ENCODE measurements around the gene CCNA1. TPM values are rescaled to one million over a fixed set of nuclear protein-coding genes. Genes with fewer than 3 reads are reported as not detected.

The CCNA1 gene
- total and polyA plus RNA-seq, 8 donors, result 0.12 to 0.19 TPM; not detected in 6

- WGBS, 2 donors, result 60 to 80% methylated on average over 4 of the region's 4 CpGs
- no peak for FAIRE-seq
- intact Hi-C loops (cut with DNase I), result no loop called here
These were observed 4.5 kb downstream of the CCNA1 start for GRCh38 chr13:36436811-36437210.

GRCh38 chr13:36438594-36439483, 6.5 kb downstream of the CCNA1 start:
- Histone ChIP-seq H3K27ac (no peak overlapping the region), H3K4me3 (no peak overlapping the region), H3K36me3 (no peaks in the 10 kb centered on the region), H3K4me1 (no peaks in the 10 kb centered on the region), H3K9me3 (no peaks in the 10 kb centered on the region), H3K27me3 (no peaks in the 10 kb centered on the region)
- no peak for DNase-seq
- TF ChIP-seq CTCF (IDR thresholded peaks at IDR 0.05), result no peak
- no peak for FAIRE-seq
- WGBS, 2 donors, result 63 to 74% methylated on average over 6 of the region's 6 CpGs
- intact Hi-C loops (cut with DNase I), result no loop called here
- ATAC-seq, result no peak

More at GRCh38 chr13:36436811-36437210, 4.5 kb downstream of the CCNA1 start:
- no peak for DNase-seq
- Histone ChIP-seq H3K36me3 (no peaks in the 10 kb centered on the region), H3K27ac (no peak overlapping the region), H3K27me3 (peaks cover 0 to 1% (median 0%) of the 10 kb centered on the region in 4 donors), H3K9me3 (no peaks in the 10 kb centered on the region), H3K4me3 (no peak overlapping the region), H3K4me1 (peaks cover 0 to 3% (median 2%) of the 10 kb centered on the region in 3 donors)
- no peak for TF ChIP-seq CTCF (IDR thresholded peaks at IDR 0.05)
- no peak for ATAC-seq

GRCh38 chr13:36445278-36445677, 13.0 kb downstream of the CCNA1 start:
- WGBS, 2 donors, result 52 to 65% methylated on average over 5 of the region's 5 CpGs
- Histone ChIP-seq H3K27ac (no peak overlapping the region), H3K4me1 (no peaks in the 10 kb centered on the region), H3K4me3 (no peak overlapping the region), H3K27me3 (no peaks in the 10 kb centered on the region), H3K36me3 (no peaks in the 10 kb centered on the region), H3K9me3 (no peaks in the 10 kb centered on the region)
- DNase-seq, result no peak
- no peak for FAIRE-seq
- intact Hi-C loops (cut with DNase I), result no loop called here
- no peak for ATAC-seq
- no peak for TF ChIP-seq CTCF (IDR thresholded peaks at IDR 0.05)

GRCh38 chr13:36445891-36446351, 13.6 kb downstream of the CCNA1 start:
- DNase-seq, result no peak
- Histone ChIP-seq H3K36me3 (no peaks in the 10 kb centered on the region), H3K27me3 (no peaks in the 10 kb centered on the region), H3K4me1 (no peaks in the 10 kb centered on the region), H3K4me3 (no peak overlapping the region), H3K27ac (no peak overlapping the region), H3K9me3 (no peaks in the 10 kb centered on the region)
- intact Hi-C loops (cut with DNase I), result no loop called here
- FAIRE-seq, result no peak
- no peak for TF ChIP-seq CTCF (IDR thresholded peaks at IDR 0.05)
- no peak for ATAC-seq
- WGBS, 2 donors, result 51 to 69% methylated on average over 2 of the region's 2 CpGs

GRCh38 chr13:36447501-36447900, 15.2 kb downstream of the CCNA1 start:
- Histone ChIP-seq H3K4me1 (no peaks in the 10 kb centered on the region), H3K4me3 (no peak overlapping the region), H3K27me3 (no peaks in the 10 kb centered on the region), H3K9me3 (no peaks in the 10 kb centered on the region), H3K36me3 (no peaks in the 10 kb centered on the region), H3K27ac (no peak overlapping the region)
- FAIRE-seq, result no peak
- no peak for TF ChIP-seq CTCF (IDR thresholded peaks at IDR 0.05)
- WGBS, 2 donors, result 64 to 73% methylated on average over 7 of the region's 7 CpGs
- ATAC-seq, result no peak
- no peak for DNase-seq
- intact Hi-C loops (cut with DNase I), result no loop called here

All from pancreas (tissue), 10 donors.